ENCODE results near the gene CCDC85C.

- TF ChIP-seq CTCF (IDR thresholded peaks at IDR 0.05) (no peak), POLR2A (IDR thresholded peaks at IDR 0.05) (no peak)
Measured at GRCh38 chr14:99543370-99543769, 60.6 kb downstream of the CCDC85C start.
